ENCODE data around the gene KRT4. TPM values are rescaled to one million over a fixed set of nuclear protein-coding genes. Genes with fewer than 3 reads are reported as not detected.

The KRT4 gene
- total RNA-seq, 4 donors from 2014 or later: 0.51 to 1.1 (median 0.83) TPM; not detected in 1

- H3K4me3 ChIP-seq (ENCODE audit: low read depth, poor library complexity, severe bottlenecking): no peak overlapping the region
- intact Hi-C loops (cut with DNase I; ENCODE audit: low total_unique reads): no loop called here
- WGBS, 2 donors: 61 to 73% methylated on average over 12 of the region's 12 CpGs
- no peak for DNase-seq (ENCODE audit: low spot score in 2 of 2)
- TF ChIP-seq, protein P1, sequence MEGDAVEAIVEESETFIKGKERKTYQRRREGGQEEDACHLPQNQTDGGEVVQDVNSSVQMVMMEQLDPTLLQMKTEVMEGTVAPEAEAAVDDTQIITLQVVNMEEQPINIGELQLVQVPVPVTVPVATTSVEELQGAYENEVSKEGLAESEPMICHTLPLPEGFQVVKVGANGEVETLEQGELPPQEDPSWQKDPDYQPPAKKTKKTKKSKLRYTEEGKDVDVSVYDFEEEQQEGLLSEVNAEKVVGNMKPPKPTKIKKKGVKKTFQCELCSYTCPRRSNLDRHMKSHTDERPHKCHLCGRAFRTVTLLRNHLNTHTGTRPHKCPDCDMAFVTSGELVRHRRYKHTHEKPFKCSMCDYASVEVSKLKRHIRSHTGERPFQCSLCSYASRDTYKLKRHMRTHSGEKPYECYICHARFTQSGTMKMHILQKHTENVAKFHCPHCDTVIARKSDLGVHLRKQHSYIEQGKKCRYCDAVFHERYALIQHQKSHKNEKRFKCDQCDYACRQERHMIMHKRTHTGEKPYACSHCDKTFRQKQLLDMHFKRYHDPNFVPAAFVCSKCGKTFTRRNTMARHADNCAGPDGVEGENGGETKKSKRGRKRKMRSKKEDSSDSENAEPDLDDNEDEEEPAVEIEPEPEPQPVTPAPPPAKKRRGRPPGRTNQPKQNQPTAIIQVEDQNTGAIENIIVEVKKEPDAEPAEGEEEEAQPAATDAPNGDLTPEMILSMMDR (IDR thresholded peaks at IDR 0.05): no peak
- no peak for TF ChIP-seq POLR2A (IDR thresholded peaks at IDR 0.05)
Measured at GRCh38 chr12:52847335-52848102, 33.6 kb upstream of the KRT4 start.

GRCh38 chr12:52846356-52846970, 32.5 kb upstream of the KRT4 start:
- TF ChIP-seq, protein P1 (IDR thresholded peaks at IDR 0.05): no peak
- no peak for TF ChIP-seq POLR2A (IDR thresholded peaks at IDR 0.05)
- no peak overlapping the region for H3K4me3 ChIP-seq (ENCODE audit: low read depth, poor library complexity, severe bottlenecking)
- no peak for DNase-seq (ENCODE audit: low spot score in 2 of 2)
- 74 to 80% methylated on average over 8 of the region's 8 CpGs for WGBS, 2 donors
- intact Hi-C loops (cut with DNase I; ENCODE audit: low total_unique reads): no loop called here

GRCh38 chr12:52845946-52846345, 32.0 kb upstream of the KRT4 start:
- intact Hi-C loops (cut with DNase I; ENCODE audit: low total_unique reads): no loop called here
- 50 to 85% methylated on average over 1 of the region's 1 CpG for WGBS, 2 donors
- H3K4me3 ChIP-seq (ENCODE audit: low read depth, poor library complexity, severe bottlenecking): no peak overlapping the region
- DNase-seq (ENCODE audit: low spot score in 2 of 2): no peak
- TF ChIP-seq POLR2A (IDR thresholded peaks at IDR 0.05): no peak
- TF ChIP-seq, protein P1 (IDR thresholded peaks at IDR 0.05): no peak

DNA sequence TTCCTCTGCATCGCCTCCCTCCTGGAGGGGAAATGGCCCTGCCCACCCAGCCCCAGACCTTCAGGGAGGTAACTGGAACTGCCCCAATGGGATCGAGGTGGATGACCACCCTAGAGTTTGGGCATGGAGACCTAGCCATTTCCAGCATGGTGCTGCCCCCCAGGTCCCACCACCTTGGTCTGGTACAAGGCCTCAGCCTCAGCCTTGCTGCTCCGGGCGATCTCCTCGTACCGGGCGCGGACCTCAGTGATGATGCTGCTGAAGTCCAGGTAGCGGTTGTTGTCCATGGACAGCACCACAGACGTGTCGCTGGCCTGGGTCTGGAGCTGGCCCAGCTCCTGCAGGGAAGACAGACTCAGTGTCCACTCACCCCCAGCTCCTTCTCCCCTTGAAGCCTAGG, 30.5 kb upstream of the KRT4 start:
- WGBS, 2 donors: 88 to 93% methylated on average over 4 to 9 of the region's 11 CpGs
- H3K4me3 ChIP-seq (ENCODE audit: low read depth, poor library complexity, severe bottlenecking): no peak overlapping the region
- no peak for DNase-seq (ENCODE audit: low spot score in 2 of 2)
- no peak for TF ChIP-seq POLR2A (IDR thresholded peaks at IDR 0.05)
- TF ChIP-seq, protein P1 (IDR thresholded peaks at IDR 0.05): no peak
- intact Hi-C loops (cut with DNase I; ENCODE audit: low total_unique reads): no loop called here

DNA sequence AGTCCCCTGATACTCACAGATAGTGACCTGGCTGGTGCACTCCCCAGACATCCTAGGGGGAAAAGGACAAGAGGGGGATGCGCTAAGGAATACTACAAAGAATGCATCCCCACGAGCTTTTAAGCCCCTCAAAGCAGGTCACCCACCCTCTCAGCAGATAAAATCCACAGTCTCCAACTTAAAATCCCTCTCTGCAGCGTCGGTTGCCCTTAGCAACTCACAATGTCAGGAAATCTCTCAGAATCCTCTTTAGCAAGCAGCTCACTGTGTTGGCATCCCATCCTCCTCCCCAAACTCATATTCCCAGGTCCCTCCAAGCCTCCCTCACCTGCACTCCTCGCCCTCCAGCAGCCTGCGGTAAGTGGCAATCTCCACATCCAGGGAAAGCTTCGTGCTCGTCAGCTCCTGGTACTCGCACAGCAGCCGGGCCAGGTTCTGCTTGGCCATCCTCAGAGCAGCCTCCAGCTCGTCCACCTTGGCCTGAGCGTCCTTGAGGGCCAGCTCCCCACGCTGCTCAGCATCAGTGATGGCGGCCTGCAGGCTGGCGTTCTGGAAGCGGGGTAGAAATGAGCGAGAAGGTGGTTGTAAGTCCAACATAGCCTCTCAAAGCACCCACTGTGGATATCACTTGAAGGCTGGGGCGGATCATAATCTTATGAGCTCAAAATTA, 25.7 kb upstream of the KRT4 start:
- DNase-seq (ENCODE audit: low spot score in 2 of 2): no peak
- WGBS, 2 donors: 82 to 83% methylated on average over 15 to 18 of the region's 18 CpGs
- intact Hi-C loops (cut with DNase I; ENCODE audit: low total_unique reads): no loop called here
- no peak for TF ChIP-seq POLR2A (IDR thresholded peaks at IDR 0.05)
- TF ChIP-seq, protein P1 (IDR thresholded peaks at IDR 0.05): no peak
- H3K4me3 ChIP-seq (ENCODE audit: low read depth, poor library complexity, severe bottlenecking): no peak overlapping the region
